ENCODE data around the gene TRMT61A. TPM values are rescaled to one million over a fixed set of nuclear protein-coding genes. Genes with fewer than 3 reads are reported as not detected.

The TRMT61A gene
- total RNA-seq, 1 donor from 2014 or later = 9.5 TPM

DNA sequence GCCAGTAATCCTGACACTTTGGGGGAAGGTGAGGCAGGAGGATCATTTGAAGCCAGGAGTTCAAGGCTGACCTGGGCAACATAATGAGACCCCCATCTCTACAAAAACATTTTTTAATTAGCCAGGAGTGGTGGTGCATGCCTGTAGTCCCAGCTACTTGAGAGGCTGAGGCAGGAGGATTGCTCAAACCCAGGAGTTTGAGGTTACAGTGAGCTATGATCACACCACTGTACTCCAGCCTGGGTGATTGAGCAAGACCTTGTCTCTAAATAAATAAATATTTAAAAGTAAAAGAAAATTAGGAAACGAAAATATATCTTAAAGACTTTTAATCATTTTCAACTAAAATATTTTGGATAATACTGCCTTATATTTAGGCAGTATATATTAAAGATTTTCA lies 32.2 kb upstream of the TRMT61A start:
- Mint-ChIP-seq H3K36me3 (peaks cover 22% of the 10 kb centered on the region), H3K9me3 (no peaks in the 10 kb centered on the region), H3K4me3 (no peak overlapping the region), H3K27ac (no peak overlapping the region), H3K27me3 (ENCODE audit: low read depth) (no peaks in the 10 kb centered on the region), H3K4me1 (no peaks in the 10 kb centered on the region)
- DNase-seq (ENCODE audit: low spot score in 2 of 2, unreplicated experiment in 2 of 2) = no peak
- TF ChIP-seq, protein P1, sequence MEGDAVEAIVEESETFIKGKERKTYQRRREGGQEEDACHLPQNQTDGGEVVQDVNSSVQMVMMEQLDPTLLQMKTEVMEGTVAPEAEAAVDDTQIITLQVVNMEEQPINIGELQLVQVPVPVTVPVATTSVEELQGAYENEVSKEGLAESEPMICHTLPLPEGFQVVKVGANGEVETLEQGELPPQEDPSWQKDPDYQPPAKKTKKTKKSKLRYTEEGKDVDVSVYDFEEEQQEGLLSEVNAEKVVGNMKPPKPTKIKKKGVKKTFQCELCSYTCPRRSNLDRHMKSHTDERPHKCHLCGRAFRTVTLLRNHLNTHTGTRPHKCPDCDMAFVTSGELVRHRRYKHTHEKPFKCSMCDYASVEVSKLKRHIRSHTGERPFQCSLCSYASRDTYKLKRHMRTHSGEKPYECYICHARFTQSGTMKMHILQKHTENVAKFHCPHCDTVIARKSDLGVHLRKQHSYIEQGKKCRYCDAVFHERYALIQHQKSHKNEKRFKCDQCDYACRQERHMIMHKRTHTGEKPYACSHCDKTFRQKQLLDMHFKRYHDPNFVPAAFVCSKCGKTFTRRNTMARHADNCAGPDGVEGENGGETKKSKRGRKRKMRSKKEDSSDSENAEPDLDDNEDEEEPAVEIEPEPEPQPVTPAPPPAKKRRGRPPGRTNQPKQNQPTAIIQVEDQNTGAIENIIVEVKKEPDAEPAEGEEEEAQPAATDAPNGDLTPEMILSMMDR (IDR thresholded peaks at IDR 0.05; ENCODE audit: unreplicated experiment) = no peak

DNA sequence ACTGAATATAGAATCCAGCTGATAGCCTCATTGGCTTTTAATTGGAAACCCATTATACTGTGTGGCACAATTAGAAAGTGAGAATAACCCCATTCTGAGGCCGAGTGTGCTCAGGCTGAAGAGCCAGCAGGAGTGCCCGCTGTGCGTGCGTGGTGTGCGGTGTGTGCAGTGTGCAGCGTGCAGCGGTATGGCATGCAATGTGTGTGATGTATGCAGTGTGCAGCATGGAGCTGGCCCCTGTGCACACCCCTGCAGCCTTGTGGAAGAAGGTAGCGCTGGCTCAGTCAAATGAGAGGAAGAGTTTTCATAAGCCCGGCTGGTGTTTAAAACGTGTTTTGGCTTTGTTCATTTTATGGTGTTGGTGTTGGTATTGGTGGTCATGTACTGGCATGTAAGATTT lies 29.3 kb upstream of the TRMT61A start:
- Mint-ChIP-seq H3K9me3 (no peaks in the 10 kb centered on the region), H3K27me3 (ENCODE audit: low read depth) (no peaks in the 10 kb centered on the region), H3K4me3 (no peak overlapping the region), H3K27ac (no peak overlapping the region), H3K36me3 (peaks cover 38% of the 10 kb centered on the region), H3K4me1 (no peaks in the 10 kb centered on the region)
- TF ChIP-seq, protein P1 (IDR thresholded peaks at IDR 0.05; ENCODE audit: unreplicated experiment) = no peak
- no peak for DNase-seq (ENCODE audit: low spot score in 2 of 2, unreplicated experiment in 2 of 2)

DNA sequence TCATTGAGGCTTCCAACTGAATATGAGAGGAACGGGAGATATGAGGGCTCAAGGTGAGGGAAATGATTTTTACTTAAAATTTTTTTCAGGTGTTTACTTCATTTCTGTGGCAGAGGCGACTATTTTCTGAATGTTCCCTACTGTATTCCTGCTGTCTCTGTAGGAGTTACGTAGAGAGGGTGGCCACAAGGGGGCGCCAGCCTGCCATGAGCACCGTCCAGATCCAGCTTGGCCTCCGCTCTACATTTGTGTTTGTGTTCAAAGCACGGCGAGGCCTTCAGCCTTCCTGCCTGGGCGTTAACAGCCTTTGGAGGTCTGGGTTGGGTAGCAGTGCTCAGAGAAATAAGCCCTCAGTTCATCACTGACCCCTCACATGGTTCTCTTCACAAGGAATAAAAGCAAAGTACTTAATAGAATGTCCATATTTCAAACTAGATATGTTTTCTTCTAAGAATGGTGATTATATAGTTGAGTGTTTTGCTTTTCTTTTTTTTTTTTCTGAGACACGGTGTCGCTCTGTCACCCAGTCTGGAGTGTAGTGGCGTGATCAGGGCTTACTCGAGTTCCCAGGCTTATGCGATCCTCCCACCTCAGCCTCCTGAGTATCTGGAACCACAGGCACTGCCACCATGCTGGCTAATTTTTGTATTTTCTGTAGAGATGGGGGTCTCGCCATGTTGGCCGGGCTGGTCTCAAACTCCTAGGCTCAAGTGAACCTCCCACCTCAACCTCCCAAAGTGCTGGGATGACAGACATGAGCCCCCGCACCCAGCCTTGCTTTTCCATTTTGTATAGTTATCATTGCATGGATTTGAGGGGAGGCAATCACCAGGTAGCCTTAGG lies 28.6 kb upstream of the TRMT61A start:
- DNase-seq (ENCODE audit: low spot score in 2 of 2, unreplicated experiment in 2 of 2) = peak; percentile 77 to 88
- Mint-ChIP-seq H3K9me3 (no peaks in the 10 kb centered on the region), H3K36me3 (peaks cover 45% of the 10 kb centered on the region), H3K27me3 (ENCODE audit: low read depth) (no peaks in the 10 kb centered on the region), H3K4me1 (no peaks in the 10 kb centered on the region), H3K27ac (no peak overlapping the region), H3K4me3 (no peak overlapping the region)
- TF ChIP-seq, protein P1 (IDR thresholded peaks at IDR 0.05; ENCODE audit: unreplicated experiment) = peak; percentile 91

DNA sequence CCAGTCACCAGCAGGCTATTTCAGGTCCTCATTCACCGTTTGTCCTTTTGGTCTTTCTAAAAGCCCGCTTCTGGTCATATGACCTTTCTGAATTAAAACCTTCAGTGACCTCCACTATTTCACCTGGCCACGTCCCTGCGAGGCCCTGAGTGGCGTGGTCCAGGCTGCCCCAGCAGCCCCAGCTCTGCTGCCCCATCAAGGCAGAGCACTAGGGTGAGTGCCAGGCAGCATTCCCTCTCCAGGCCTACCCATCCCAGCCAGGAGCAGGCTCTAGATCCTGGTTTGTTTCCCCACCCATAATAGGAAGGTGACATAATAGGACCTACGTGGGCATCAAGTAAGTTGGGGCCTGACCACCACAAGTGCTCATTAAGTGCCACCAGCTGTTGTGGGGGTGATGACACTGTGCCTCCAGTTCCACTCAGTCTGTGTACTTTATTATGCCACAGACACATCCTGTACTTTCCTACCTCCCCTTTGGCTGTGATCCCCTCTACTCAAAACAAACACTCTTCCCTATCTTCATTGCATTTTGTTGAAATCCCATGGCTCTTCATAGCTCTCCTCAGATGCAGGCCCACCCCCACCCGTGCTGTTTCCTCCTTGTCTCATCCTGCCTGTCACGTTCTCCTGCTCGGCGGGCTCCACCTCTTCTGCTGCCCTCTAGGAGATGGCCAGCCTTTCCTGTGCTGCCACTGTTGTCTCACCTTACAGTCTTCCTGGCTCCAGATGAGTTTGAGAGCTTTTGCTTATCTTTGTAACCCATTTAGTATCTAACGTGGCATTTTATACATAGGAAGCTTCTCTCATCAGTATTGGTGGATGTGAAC lies 27.7 kb upstream of the TRMT61A start:
- Mint-ChIP-seq H3K4me3 (no peak overlapping the region), H3K27ac (peak overlapping the region; percentile 12), H3K27me3 (ENCODE audit: low read depth) (no peaks in the 10 kb centered on the region), H3K4me1 (no peaks in the 10 kb centered on the region), H3K9me3 (no peaks in the 10 kb centered on the region), H3K36me3 (peaks cover 40% of the 10 kb centered on the region)
- DNase-seq (ENCODE audit: low spot score in 2 of 2, unreplicated experiment in 2 of 2) = no peak
- TF ChIP-seq, protein P1 (IDR thresholded peaks at IDR 0.05; ENCODE audit: unreplicated experiment) = no peak

- TF ChIP-seq, protein P1 (IDR thresholded peaks at IDR 0.05; ENCODE audit: unreplicated experiment) = no peak
- H3K4me3 Mint-ChIP-seq = no peak overlapping the region
- H3K27me3 Mint-ChIP-seq (ENCODE audit: low read depth) = no peaks in the 10 kb centered on the region
- H3K9me3 Mint-ChIP-seq = no peaks in the 10 kb centered on the region
- no peak overlapping the region for H3K27ac Mint-ChIP-seq
- peaks cover 41% of the 10 kb centered on the region for H3K36me3 Mint-ChIP-seq
- no peak for DNase-seq (ENCODE audit: low spot score in 2 of 2, unreplicated experiment in 2 of 2)
- H3K4me1 Mint-ChIP-seq = no peaks in the 10 kb centered on the region
Observed at GRCh38 chr14:103501921-103502669, 26.9 kb upstream of the TRMT61A start.
